Stomach (tissue), 4 donors: Measurements from ENCODE around the gene STIM1.

Experiments
- POLR2A ChIP-seq, 4 donors: fragments of 450-650 bp; IDR thresholded peaks; one replicate each; pipeline ENCODE4 v1.6.1; 2016; ENCODE audit warnings: antibody characterized with exemption in 4 of 4, control low read depth in 2 of 4, mild to moderate bottlenecking in 1 of 4, moderate library complexity in 1 of 4
- POLR2AphosphoS5 ChIP-seq, 3 donors: sonication (generic); formaldehyde crosslinking; IDR thresholded peaks; one replicate each; pipeline ENCODE4 v1.6.1; 2016; ENCODE audit warnings: antibody characterized with exemption in 3 of 3

- TF ChIP-seq POLR2AphosphoS5 (IDR thresholded peaks at IDR 0.05) (no peak), POLR2A (IDR thresholded peaks at IDR 0.05) (no peak)
These were observed 242.7 kb downstream of the STIM1 start for GRCh38 chr11:4098026-4098621.
